DND-41 (cell line): ENCODE data around the gene LSS.

Source experiments
- ATAC-seq: fragments of 200-7000 bp; cut with Tn5 transposase; 3 replicates; pipeline ENCODE4 v1.9.1; 2021; ENCODE audit warnings: low read depth; ENCODE audit not compliant: insufficient read depth
- DNase-seq: peaks from one replicate; pipeline ENCODE4 v3.0.0-alpha.2; 2020
- H2AFZ ChIP-seq: 2 replicates; pipeline ENCODE4 v1.6.0; 2012; ENCODE audit warnings: low read depth, low read length
- H3K27ac ChIP-seq: 2 replicates; pipeline ENCODE4 v1.5.1; 2012; ENCODE audit warnings: low read length, inconsistent platforms
- H3K27me3 ChIP-seq: fragments of 200-600 bp; sonication (generic); 2 replicates; pipeline ENCODE4 v1.6.0; 2012; ENCODE audit warnings: low read length, mild to moderate bottlenecking, inconsistent platforms; ENCODE audit not compliant: insufficient read depth, poor library complexity
- H3K36me3 ChIP-seq: 2 replicates; pipeline ENCODE4 v1.5.1; 2012; ENCODE audit warnings: low read length, inconsistent platforms; ENCODE audit not compliant: insufficient read depth
- H3K4me1 ChIP-seq: 2 replicates; pipeline ENCODE4 v1.5.1; 2012; ENCODE audit warnings: mild to moderate bottlenecking, low read length; ENCODE audit not compliant: insufficient read depth
- H3K4me2 ChIP-seq: 2 replicates; pipeline ENCODE4 v1.6.0; 2012; ENCODE audit warnings: mild to moderate bottlenecking, moderate library complexity, low read length, inconsistent platforms; ENCODE audit not compliant: insufficient read depth
- H3K4me3 ChIP-seq, 2 experiments: fragments of 200-600 bp in 1 of 2; shearing (Covaris generic) in 1 of 2; 2 replicates each; pipeline ENCODE4 v1.5.1; 2012 to 2016; ENCODE audit warnings: inconsistent platforms in 2 of 2, low read length in 2 of 2, mild to moderate bottlenecking in 2 of 2, low read depth in 1 of 2, moderate library complexity in 1 of 2
- H3K79me2 ChIP-seq: 2 replicates; pipeline ENCODE4 v1.6.0; 2012; ENCODE audit warnings: low read length, inconsistent platforms; ENCODE audit not compliant: insufficient read depth
- H3K9ac ChIP-seq: 2 replicates; pipeline ENCODE4 v1.6.0; 2012; ENCODE audit warnings: low read depth, mild to moderate bottlenecking, inconsistent platforms, low read length, moderate library complexity
- H3K9me3 ChIP-seq: 2 replicates; pipeline ENCODE4 v1.5.1; 2012; ENCODE audit warnings: low read length, moderate library complexity, mild to moderate bottlenecking, inconsistent platforms; ENCODE audit not compliant: insufficient read depth, severe bottlenecking
- H4K20me1 ChIP-seq: 2 replicates; pipeline ENCODE4 v1.6.0; 2012; ENCODE audit warnings: low read length; ENCODE audit not compliant: insufficient read depth
- EZH2 ChIP-seq: IDR thresholded peaks from 3 replicates; pipeline ENCODE4 v1.6.1; 2012; ENCODE audit warnings: borderline replicate concordance, low read depth, mild to moderate bottlenecking, moderate library complexity, low read length, inconsistent platforms; ENCODE audit not compliant: severe bottlenecking
- TF ChIP-seq, protein P1 (sequence below): IDR thresholded peaks from 2 replicates; pipeline ENCODE4 v1.5.1; 2012; ENCODE audit warnings: borderline replicate concordance, low read length, moderate library complexity, mild to moderate bottlenecking; ENCODE audit not compliant: poor library complexity, severe bottlenecking; ENCODE audit errors: extremely low read depth

The LSS gene

DNA sequence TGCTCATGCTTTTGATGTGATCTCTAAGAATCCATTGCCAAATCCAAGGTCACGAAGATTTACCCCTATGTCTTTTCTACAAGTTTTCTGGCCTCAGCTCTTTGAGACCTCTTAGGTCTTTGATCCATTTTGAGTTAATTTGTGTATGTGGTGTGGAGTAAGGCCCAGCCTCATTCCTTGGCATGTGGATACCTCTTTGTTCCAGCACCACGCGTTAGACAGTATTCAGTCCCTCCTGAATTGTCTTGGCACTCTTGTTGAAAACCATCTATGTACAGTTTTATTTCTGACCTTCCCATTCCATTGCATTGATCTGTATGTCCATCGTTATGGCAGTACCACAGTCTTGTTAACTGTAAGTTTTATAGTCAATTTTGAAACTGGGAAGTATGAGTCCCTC, 65.2 kb downstream of the LSS start:
- Histone ChIP-seq H4K20me1 (no peaks in the 10 kb centered on the region), H3K4me3 (no peak overlapping the region), H3K4me2 (no peak overlapping the region), H3K27me3 (no peaks in the 10 kb centered on the region), H3K79me2 (no peaks in the 10 kb centered on the region), H2AFZ (no peak overlapping the region), H3K9ac (no peak overlapping the region), H3K27ac (no peak overlapping the region), H3K9me3 (peaks cover 3% of the 10 kb centered on the region), H3K36me3 (no peaks in the 10 kb centered on the region), H3K4me1 (no peaks in the 10 kb centered on the region)
- no peak for DNase-seq
- no peak for ATAC-seq
- TF ChIP-seq, protein P1, sequence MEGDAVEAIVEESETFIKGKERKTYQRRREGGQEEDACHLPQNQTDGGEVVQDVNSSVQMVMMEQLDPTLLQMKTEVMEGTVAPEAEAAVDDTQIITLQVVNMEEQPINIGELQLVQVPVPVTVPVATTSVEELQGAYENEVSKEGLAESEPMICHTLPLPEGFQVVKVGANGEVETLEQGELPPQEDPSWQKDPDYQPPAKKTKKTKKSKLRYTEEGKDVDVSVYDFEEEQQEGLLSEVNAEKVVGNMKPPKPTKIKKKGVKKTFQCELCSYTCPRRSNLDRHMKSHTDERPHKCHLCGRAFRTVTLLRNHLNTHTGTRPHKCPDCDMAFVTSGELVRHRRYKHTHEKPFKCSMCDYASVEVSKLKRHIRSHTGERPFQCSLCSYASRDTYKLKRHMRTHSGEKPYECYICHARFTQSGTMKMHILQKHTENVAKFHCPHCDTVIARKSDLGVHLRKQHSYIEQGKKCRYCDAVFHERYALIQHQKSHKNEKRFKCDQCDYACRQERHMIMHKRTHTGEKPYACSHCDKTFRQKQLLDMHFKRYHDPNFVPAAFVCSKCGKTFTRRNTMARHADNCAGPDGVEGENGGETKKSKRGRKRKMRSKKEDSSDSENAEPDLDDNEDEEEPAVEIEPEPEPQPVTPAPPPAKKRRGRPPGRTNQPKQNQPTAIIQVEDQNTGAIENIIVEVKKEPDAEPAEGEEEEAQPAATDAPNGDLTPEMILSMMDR = no peak
- TF ChIP-seq EZH2 = no peak

DNA sequence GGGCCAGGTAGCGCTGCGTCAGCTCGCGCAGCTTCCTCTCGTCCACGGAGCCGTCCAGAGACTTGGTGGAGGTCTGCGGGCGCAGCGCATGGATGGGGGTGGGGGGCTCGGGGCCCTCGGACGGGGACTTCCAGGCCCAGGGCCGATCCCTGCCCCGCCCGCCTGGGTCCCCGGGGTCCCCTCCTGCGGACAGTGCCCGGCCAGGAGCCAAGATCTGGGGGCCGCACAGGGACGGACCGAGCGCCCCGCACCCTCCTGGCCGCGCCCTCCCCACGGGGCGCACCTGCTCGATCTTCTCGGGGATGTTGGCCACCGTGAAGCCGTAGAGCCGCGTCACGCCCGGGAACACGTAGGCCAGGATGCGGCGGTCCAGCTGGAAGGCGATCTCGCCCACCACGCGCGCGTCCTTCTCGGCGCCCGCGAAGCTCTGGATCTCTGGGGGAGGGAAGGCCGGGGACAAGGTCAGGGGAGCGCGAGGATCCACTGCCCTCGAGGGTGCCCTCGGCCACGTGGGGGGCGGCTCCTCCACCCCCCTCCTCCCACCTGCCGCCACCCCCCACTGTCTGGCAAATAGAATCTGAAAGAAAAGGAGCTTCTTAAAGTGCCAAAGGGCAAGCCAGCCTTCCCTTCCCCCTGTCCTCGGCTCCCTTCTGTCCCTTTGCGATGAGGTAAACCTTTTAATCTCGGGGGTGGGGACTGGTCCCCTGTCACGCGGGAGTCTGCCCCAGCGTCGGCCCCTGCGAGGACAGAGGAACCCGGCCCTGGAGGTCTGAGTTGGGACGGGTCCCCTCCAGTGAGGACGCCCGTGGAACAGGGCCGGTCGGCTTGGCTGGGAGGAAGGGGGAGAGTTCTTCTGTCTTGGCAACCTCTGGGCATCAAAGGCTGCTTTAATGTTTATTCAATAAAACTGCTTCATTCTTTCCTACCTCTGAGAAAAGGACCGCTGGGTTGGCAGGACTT, 66.7 kb downstream of the LSS start:
- no peak overlapping the region for H3K4me2 ChIP-seq
- peaks cover 3% of the 10 kb centered on the region for H3K9me3 ChIP-seq
- no peak for DNase-seq

DNA sequence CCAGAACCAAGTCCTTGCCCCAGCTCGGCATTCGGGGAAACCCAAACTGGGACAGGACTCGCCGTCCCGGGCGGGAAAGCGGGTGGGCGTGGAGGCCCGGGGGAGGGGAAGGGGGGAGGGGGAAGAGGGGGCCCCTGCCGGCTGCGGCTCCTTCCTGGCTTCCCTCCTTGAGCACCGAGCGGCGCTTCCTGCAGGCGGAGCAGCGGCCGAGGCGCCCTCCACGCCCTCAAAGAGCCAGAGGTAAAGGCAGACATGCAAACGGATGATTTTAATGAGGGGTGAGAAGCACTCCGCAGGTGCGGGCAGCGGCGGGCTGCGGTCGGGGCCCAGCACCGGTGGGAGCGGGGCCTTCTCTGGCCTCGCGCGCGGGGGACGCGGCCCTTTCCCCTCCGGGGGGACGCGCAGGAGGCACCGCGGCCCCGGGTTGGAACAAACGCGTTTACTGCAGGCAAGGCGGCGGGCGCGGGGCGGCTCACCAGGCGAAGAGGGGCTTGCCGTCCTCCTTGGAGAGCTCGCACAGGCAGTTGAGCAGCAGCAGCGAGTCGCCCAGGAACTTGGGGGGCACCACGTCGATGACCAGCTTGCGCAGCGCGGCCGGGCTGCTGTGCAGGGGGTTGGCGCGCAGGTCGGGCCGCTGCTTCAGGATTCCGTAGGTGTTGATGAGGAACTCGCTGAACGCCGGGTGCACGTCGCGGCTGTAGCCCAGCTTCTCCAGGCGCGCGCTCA, 67.5 kb downstream of the LSS start:
- Histone ChIP-seq H3K36me3 (no peaks in the 10 kb centered on the region), H3K79me2 (no peaks in the 10 kb centered on the region), H3K4me1 (no peaks in the 10 kb centered on the region), H3K4me2 (no peak overlapping the region), H2AFZ (no peak overlapping the region), H4K20me1 (peaks cover under 1% of the 10 kb centered on the region; the same call in 1 of the 2 replicates), H3K9ac (no peak overlapping the region), H3K9me3 (peaks cover 3% of the 10 kb centered on the region), H3K27me3 (no peaks in the 10 kb centered on the region), H3K27ac (no peak overlapping the region), H3K4me3 (no peak overlapping the region)
- ATAC-seq (no peak), DNase-seq (no peak)
- TF ChIP-seq, protein P1 = no peak
- TF ChIP-seq EZH2 = no peak

More for the DNA sequence above, 66.7 kb downstream of the LSS start:
- Histone ChIP-seq H3K27ac (no peak overlapping the region), H3K36me3 (no peaks in the 10 kb centered on the region), H3K79me2 (no peaks in the 10 kb centered on the region), H3K9ac (no peak overlapping the region), H3K4me3 (no peak overlapping the region), H3K27me3 (no peaks in the 10 kb centered on the region), H2AFZ (no peak overlapping the region), H4K20me1 (no peaks in the 10 kb centered on the region), H3K4me1 (no peaks in the 10 kb centered on the region)
- no peak for ATAC-seq
- TF ChIP-seq EZH2 = no peak

DNA sequence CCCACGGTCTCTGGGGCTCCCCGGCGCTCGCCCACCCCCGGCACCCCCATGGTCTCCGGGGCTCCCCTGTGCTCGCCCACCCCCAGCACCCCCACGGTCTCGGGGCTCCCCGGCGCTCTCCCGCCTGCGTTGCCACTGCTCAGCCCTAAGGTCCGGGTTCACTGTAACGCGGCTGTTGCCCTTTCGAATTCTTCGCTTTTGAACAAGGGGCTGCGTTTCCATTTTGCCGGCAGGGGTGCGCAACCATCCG, 68.0 kb downstream of the LSS start:
- no peak overlapping the region for H3K9ac ChIP-seq
- no peaks in the 10 kb centered on the region for H3K36me3 ChIP-seq
- no peaks in the 10 kb centered on the region for H3K4me1 ChIP-seq
- no peak overlapping the region for H3K27ac ChIP-seq
- no peak overlapping the region for H3K4me2 ChIP-seq
- TF ChIP-seq, protein P1 = no peak
- no peak for TF ChIP-seq EZH2
- no peak overlapping the region for H2AFZ ChIP-seq
- H3K4me3 ChIP-seq = no peak overlapping the region
- H4K20me1 ChIP-seq = peaks cover 3% of the 10 kb centered on the region; the same call in 1 of the 2 replicates
- H3K9me3 ChIP-seq = peaks cover 3% of the 10 kb centered on the region
- no peak for ATAC-seq
- no peaks in the 10 kb centered on the region for H3K79me2 ChIP-seq
- no peak for DNase-seq
- H3K27me3 ChIP-seq = no peaks in the 10 kb centered on the region
